RWPE1 (cell line): ENCODE results near the gene SHROOM1.

Source experiments
- CTCF ChIA-PET: fragments of 350-600 bp; sonication (Branson Sonifier 250); formaldehyde crosslinking; extraction: SDS; loops from one replicate; lab custom pipeline; 2021; lab: Yijun Ruan, JAX
- POLR2A ChIA-PET: fragments of 400-600 bp; formaldehyde crosslinking; extraction: SDS; loops from one replicate; lab custom pipeline; 2020; ENCODE audit warnings: antibody characterized with exemption; ENCODE audit not compliant: low non-redundant PET; lab: Yijun Ruan, JAX
- DNase-seq: peaks from one replicate; pipeline ENCODE4 v3.0.0; 2012; ENCODE audit warnings: low spot score
- H3K27ac ChIP-seq: fragments of 450-650 bp; 2 replicates; pipeline ENCODE4 v1.5.1; 2017
- TF ChIP-seq, protein P1 (sequence below): fragments of 450-650 bp; conservative IDR thresholded peaks from 2 replicates; pipeline ENCODE4 v1.5.1; 2017; ENCODE audit warnings: low read depth, mild to moderate bottlenecking

Gene SHROOM1, protein sequence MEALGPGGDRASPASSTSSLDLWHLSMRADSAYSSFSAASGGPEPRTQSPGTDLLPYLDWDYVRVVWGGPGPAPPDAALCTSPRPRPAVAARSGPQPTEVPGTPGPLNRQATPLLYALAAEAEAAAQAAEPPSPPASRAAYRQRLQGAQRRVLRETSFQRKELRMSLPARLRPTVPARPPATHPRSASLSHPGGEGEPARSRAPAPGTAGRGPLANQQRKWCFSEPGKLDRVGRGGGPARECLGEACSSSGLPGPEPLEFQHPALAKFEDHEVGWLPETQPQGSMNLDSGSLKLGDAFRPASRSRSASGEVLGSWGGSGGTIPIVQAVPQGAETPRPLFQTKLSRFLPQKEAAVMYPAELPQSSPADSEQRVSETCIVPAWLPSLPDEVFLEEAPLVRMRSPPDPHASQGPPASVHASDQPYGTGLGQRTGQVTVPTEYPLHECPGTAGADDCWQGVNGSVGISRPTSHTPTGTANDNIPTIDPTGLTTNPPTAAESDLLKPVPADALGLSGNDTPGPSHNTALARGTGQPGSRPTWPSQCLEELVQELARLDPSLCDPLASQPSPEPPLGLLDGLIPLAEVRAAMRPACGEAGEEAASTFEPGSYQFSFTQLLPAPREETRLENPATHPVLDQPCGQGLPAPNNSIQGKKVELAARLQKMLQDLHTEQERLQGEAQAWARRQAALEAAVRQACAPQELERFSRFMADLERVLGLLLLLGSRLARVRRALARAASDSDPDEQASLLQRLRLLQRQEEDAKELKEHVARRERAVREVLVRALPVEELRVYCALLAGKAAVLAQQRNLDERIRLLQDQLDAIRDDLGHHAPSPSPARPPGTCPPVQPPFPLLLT

DNA sequence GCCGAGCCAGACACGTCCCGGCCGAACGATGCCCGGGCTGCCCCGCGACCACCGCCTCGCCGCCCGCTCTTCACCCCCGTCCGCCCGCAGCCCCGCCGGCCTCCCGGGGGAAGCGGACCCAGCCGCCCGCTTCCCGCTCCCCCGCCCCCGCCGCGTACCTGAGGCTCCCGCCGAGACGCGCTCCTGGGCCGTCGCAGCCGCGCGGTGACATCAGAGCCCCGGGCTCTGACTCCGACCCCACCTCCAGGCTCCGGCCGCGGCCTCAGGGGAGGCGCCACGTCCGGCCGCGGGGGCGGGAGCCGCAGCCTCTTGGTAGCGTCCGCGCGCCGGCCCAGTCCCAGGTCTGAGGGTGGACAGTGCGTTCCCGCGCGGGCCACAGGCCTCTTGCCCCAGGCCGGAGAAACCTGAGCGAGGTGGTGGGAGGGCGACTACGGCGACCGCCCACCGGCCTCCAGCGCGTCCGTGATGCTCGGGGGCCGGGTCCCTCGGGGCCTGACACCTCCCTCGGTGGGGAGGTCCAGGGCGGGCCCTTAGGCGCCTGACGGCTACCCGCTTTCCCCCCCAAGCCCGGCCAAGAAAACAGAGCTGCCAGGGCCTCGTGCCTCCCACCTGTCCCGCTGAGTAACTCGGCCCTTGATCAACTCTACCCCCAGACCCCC, at the start of gene SHROOM1:
SHROOM1 (minus strand) TSS at position 212 of the 659 bp plus-strand sequence. CDS start 4,507 bp downstream, outside the sequence.
- ChIA-PET POLR2A (interaction anchor here (1.7 kb wide), 1 partner anchor 35 kb away, joined by 7 read pairs; the partner anchor contains the start of genes GDF9 and UQCRQ), CTCF (interaction anchor here (0.6 to 4.3 kb wide), 18 partner anchors 8 to 1209 kb away, joined by 3 to 33 read pairs (median 4); partner anchors contain the start of genes CCNI2 and LEAP2)
- TF ChIP-seq, protein P1, sequence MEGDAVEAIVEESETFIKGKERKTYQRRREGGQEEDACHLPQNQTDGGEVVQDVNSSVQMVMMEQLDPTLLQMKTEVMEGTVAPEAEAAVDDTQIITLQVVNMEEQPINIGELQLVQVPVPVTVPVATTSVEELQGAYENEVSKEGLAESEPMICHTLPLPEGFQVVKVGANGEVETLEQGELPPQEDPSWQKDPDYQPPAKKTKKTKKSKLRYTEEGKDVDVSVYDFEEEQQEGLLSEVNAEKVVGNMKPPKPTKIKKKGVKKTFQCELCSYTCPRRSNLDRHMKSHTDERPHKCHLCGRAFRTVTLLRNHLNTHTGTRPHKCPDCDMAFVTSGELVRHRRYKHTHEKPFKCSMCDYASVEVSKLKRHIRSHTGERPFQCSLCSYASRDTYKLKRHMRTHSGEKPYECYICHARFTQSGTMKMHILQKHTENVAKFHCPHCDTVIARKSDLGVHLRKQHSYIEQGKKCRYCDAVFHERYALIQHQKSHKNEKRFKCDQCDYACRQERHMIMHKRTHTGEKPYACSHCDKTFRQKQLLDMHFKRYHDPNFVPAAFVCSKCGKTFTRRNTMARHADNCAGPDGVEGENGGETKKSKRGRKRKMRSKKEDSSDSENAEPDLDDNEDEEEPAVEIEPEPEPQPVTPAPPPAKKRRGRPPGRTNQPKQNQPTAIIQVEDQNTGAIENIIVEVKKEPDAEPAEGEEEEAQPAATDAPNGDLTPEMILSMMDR: no peak
- peak within 1 kb of the TSS; percentile 66 for H3K27ac ChIP-seq
- DNase-seq: peak; percentile 59

DNA sequence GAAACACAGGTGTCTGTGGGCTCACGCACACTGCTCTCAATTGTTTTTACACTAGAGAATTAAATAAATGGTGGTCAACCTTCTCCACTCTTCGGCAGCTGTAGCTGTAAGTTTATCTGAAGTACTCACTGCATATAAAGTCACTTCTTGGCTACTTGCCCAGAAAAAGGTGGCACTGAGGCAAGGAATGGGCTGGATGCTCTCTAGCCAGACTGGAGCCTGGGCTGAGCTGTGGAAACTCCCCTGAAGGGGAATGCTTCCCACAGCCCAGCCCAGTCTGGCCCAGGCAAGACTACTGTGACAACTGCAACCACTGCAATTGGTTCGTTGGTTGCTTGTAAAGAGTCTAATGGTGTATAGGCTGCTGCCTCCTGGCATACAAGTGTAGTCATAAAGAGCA, 47.5 kb upstream of the SHROOM1 start:
- POLR2A ChIA-PET: no interaction called here
- no peak overlapping the region for H3K27ac ChIP-seq
- CTCF ChIA-PET: interaction anchor here (0.6 to 1.6 kb wide), 2 partner anchors 48 to 415 kb away, joined by 4 to 12 read pairs; partner anchors contain the start of gene SHROOM1
- no peak for DNase-seq
- TF ChIP-seq, protein P1: no peak

DNA sequence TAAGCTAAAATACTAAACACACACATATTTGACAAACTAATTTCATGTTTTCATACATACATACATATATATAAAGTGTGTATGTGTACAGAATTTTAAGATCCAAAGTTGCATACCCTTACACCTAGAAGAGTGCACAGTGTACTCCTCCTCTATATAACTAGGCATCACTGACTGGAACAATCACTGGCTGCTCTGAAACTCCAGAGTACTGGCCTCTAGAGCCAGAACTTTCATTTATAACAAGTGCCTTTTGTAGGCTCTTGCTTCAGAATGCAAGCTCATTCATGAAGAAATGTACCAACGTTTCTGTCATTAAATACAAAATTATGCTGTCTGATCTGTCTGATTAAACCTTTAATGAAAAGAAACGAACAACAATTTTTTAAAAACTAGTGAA, 47.0 kb upstream of the SHROOM1 start:
- H3K27ac ChIP-seq: no peak overlapping the region
- DNase-seq: no peak
- TF ChIP-seq, protein P1: no peak
- ChIA-PET POLR2A (no interaction called here), CTCF (interaction anchor here (0.6 to 1.6 kb wide), 2 partner anchors 48 to 415 kb away, joined by 4 to 12 read pairs; partner anchors contain the start of gene SHROOM1)

DNA sequence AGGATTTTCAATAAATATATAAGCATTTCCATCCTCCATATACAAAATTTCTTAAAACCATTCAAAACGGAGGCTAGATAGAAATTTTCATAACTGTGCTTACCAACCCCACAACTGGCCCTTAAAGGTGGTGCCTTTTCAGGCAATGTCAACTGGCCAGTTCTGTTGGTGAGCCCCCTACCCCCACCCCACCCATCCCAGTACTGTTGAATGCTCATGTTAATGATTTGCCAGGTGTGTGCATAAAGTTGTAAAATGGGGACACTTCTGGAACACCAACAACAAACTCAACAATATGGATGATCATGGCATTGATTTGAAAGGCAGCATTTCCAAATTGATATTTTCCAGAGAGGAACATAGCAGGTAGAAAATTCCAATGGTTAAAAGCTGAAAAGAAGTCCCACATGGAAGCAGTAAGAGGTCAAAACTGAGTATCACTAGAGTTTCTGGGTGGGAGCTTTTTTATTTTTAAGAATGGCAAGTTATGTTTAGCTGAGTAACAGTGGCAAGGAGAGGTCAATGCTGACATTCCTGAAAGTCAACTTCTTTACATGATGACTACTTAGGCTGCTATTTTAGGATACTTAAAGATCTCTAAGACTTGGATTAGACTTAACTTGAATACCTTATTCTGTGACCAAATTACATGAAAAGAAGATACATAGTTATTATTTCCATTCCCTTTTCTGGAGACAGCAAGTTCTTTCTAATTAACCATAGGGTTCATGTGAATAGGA, 45.7 kb upstream of the SHROOM1 start:
- CTCF ChIA-PET: no interaction called here
- no peak overlapping the region for H3K27ac ChIP-seq
- TF ChIP-seq, protein P1: no peak
- POLR2A ChIA-PET: no interaction called here
- DNase-seq: no peak

DNA sequence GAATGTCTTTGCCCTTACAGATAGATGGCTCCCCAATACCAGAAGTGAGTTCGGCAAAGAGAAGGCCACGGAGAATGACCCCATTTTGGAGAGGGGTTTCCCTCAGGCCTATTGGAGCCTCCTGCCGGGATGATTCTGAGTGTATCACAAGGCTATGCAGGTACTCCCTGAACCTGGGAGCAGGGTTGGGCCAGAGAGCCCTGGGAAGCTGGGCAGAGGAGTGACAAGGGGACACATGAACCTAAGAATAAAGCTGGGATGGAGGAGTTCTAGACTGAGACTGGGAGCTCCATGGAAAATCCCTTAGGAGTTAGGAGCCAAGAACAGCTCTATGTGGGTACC, 43.5 kb upstream of the SHROOM1 start:
- no peak overlapping the region for H3K27ac ChIP-seq
- DNase-seq: no peak
- POLR2A ChIA-PET: no interaction called here
- TF ChIP-seq, protein P1: no peak
- CTCF ChIA-PET: interaction anchor here (0.6 to 2.7 kb wide), 2 partner anchors 8 to 44 kb away, joined by 5 to 8 read pairs; partner anchors contain the start of gene SHROOM1
